WI38 (cell line): ENCODE measurements around the gene TEX44.

Experiments
- H3K4me3 ChIP-seq: 2 replicates; pipeline ENCODE4 v1.5.1; 2011; ENCODE audit warnings: low read depth, mild to moderate bottlenecking, control low read depth, low read length
- CTCF ChIP-seq: IDR thresholded peaks from 2 replicates; pipeline ENCODE4 v1.5.1; 2012; ENCODE audit warnings: low read depth, mild to moderate bottlenecking, control low read depth, low read length

Gene TEX44

GRCh38 chr2:231640641-231641111 is 48.0 kb downstream of the TEX44 start:
- no peak overlapping the region for H3K4me3 ChIP-seq
- no peak for TF ChIP-seq CTCF

- peak overlapping the region; percentile 40 for H3K4me3 ChIP-seq
- TF ChIP-seq CTCF, result no peak
Observed at GRCh38 chr2:231642631-231643494, 50.2 kb downstream of the TEX44 start.

GRCh38 chr2:231643495-231643888 is 50.8 kb downstream of the TEX44 start:
- H3K4me3 ChIP-seq, result no peak overlapping the region
- TF ChIP-seq CTCF, result no peak
